OCI-LY7 (cell line): Measurements from ENCODE around the gene ACTG2. TPM values are rescaled to one million over a fixed set of nuclear protein-coding genes. Genes with fewer than 3 reads are reported as not detected.

Source experiments
- BruUV-seq: library from RNA; stranded (reverse); fragments of 400-500 nt; replicated peaks from 2 replicates; lab custom pipeline; 2021; lab: Mats Ljungman, UMichigan
- CTCF ChIA-PET: fragments of 300-600 bp; sonication (Branson Sonifier 250); formaldehyde crosslinking; loops from one replicate; lab custom pipeline; 2022; ENCODE audit warnings: antibody characterized with exemption; ENCODE audit not compliant: unreplicated experiment; lab: Charles Lee
- POLR2A ChIA-PET: fragments of 300-600 bp; sonication (Branson Sonifier 250); formaldehyde crosslinking; loops from one replicate; lab custom pipeline; 2022; ENCODE audit warnings: antibody characterized with exemption; lab: Charles Lee
- DNase-seq: peaks from one replicate; pipeline ENCODE4 v3.0.0-alpha.2; 2015; ENCODE audit warnings: low spot score
- H2AFZ ChIP-seq: fragments of 200-600 bp; sonication (generic), shearing (Covaris generic); 2 replicates; pipeline ENCODE4 v1.6.1; 2014; ENCODE audit warnings: mild to moderate bottlenecking, antibody characterized with exemption, low read length, moderate library complexity
- H3K27ac ChIP-seq: fragments of 200-600 bp; sonication (generic); 2 replicates; pipeline ENCODE4 v1.5.1; 2014; ENCODE audit warnings: mixed run types, low read depth, mild to moderate bottlenecking, moderate library complexity, low read length, inconsistent platforms; ENCODE audit not compliant: poor library complexity, severe bottlenecking
- H3K36me3 ChIP-seq: fragments of 200-600 bp; sonication (generic); 2 replicates; pipeline ENCODE4 v1.6.1; 2014; ENCODE audit warnings: mild to moderate bottlenecking, antibody characterized with exemption, low read length, moderate library complexity, mixed read lengths; ENCODE audit not compliant: insufficient read depth
- H3K4me1 ChIP-seq: fragments of 200-600 bp; sonication (generic); 2 replicates; pipeline ENCODE4 v1.5.1; 2014; ENCODE audit warnings: mild to moderate bottlenecking, low read length; ENCODE audit not compliant: insufficient read depth, poor library complexity, severe bottlenecking
- H3K4me2 ChIP-seq: fragments of 200-600 bp; sonication (generic); 2 replicates; pipeline ENCODE4 v1.6.1; 2014; ENCODE audit warnings: mild to moderate bottlenecking, low read length
- H3K4me3 ChIP-seq: fragments of 200-600 bp; sonication (generic); 2 replicates; pipeline ENCODE4 v1.5.1; 2014; ENCODE audit warnings: mild to moderate bottlenecking, low read depth, low read length; ENCODE audit not compliant: poor library complexity, severe bottlenecking
- H3K79me2 ChIP-seq: fragments of 200-600 bp; sonication (generic); 2 replicates; pipeline ENCODE4 v1.6.1; 2016; ENCODE audit warnings: low read depth, mild to moderate bottlenecking, low read length, moderate library complexity, mixed read lengths; ENCODE audit not compliant: insufficient read depth
- H3K9me2 ChIP-seq: fragments of 200-600 bp; sonication (generic); 2 replicates; pipeline ENCODE4 v1.6.1; 2016; ENCODE audit warnings: mild to moderate bottlenecking, low read length, mixed read lengths; ENCODE audit not compliant: insufficient read depth
- H3K9me3 ChIP-seq: fragments of 200-600 bp; sonication (generic); 2 replicates; pipeline ENCODE4 v1.6.1; 2014; ENCODE audit warnings: mild to moderate bottlenecking, mixed run types, low read length, mixed read lengths
- H4K20me1 ChIP-seq: fragments of 200-600 bp; sonication (generic); 2 replicates; pipeline ENCODE4 v1.6.1; 2014; ENCODE audit warnings: mild to moderate bottlenecking, antibody characterized with exemption, low read length, moderate library complexity, mixed read lengths; ENCODE audit not compliant: insufficient read depth
- CTCF ChIP-seq: fragments of 200-600 bp; sonication (generic); conservative IDR thresholded peaks from 2 replicates; pipeline ENCODE4 v1.5.1; 2014; ENCODE audit warnings: mild to moderate bottlenecking, antibody characterized with exemption, low read length, moderate library complexity, mixed read lengths
- EZH2phosphoT487 ChIP-seq: fragments of 200-600 bp; sonication (generic); IDR thresholded peaks from 2 replicates; pipeline ENCODE4 v1.6.1; 2018; ENCODE audit warnings: low read depth, borderline replicate concordance, mild to moderate bottlenecking, mixed run types, antibody characterized with exemption, low read length, moderate library complexity, mixed read lengths
- intact Hi-C: fragments of 100-400 bp; cut with micrococcal nuclease; formaldehyde crosslinking; loops from one replicate; pipeline ENCODE4 v1.10.0; 2022; ENCODE audit not compliant: unreplicated experiment
- total RNA-seq, 2 experiments: library from RNA; depleted of rRNA in 1 of 2; stranded (reverse); fragments of >200 nt in 1 of 2; shearing (Covaris generic) in 1 of 2; gene quantifications; 2 replicates each; pipeline ENCODE4 v1.2.3, GENCODE V29; 2014 to 2022

Gene ACTG2
- total RNA-seq, 2 experiments from 2014 or later = not detected

- ChIA-PET CTCF (no interaction called here), POLR2A (no interaction called here)
- intact Hi-C loops = no loop called here
- H3K79me2 ChIP-seq = peaks cover 31% of the 10 kb centered on the region; the same call in 1 of the 2 replicates
- no peak for DNase-seq
- 0 out of 2 replicates have a peak, but pooled peaks cover 7% of the 10 kb centered on the region for H4K20me1 ChIP-seq
- BruUV-seq = no TSS peak
- no peak overlapping the region for H3K4me3 ChIP-seq
- no peak overlapping the region for H3K27ac ChIP-seq
- peaks cover 93% of the 10 kb centered on the region for H3K36me3 ChIP-seq
- no peaks in the 10 kb centered on the region for H3K4me1 ChIP-seq
- no peak overlapping the region for H3K4me2 ChIP-seq
- H3K9me2 ChIP-seq = no peaks in the 10 kb centered on the region
- no peak overlapping the region for H2AFZ ChIP-seq
- no peaks in the 10 kb centered on the region for H3K9me3 ChIP-seq
- TF ChIP-seq CTCF (no peak), EZH2phosphoT487 (no peak)
These were observed 53.9 kb downstream of the ACTG2 start for GRCh38 chr2:73946666-73947065.

- no TSS peak for BruUV-seq
- 0 out of 2 replicates have a peak, but pooled peaks cover 7% of the 10 kb centered on the region for H4K20me1 ChIP-seq
- H3K4me2 ChIP-seq = no peak overlapping the region
- DNase-seq = no peak
- no peaks in the 10 kb centered on the region for H3K9me3 ChIP-seq
- H2AFZ ChIP-seq = no peak overlapping the region
- H3K4me1 ChIP-seq = no peaks in the 10 kb centered on the region
- H3K36me3 ChIP-seq = peaks cover 98% of the 10 kb centered on the region
- TF ChIP-seq CTCF (no peak), EZH2phosphoT487 (no peak)
- peaks cover 23% of the 10 kb centered on the region; the same call in 1 of the 2 replicates for H3K79me2 ChIP-seq
- no peaks in the 10 kb centered on the region for H3K9me2 ChIP-seq
- intact Hi-C loops = no loop called here
- no peak overlapping the region for H3K27ac ChIP-seq
- ChIA-PET CTCF (no interaction called here), POLR2A (no interaction called here)
- no peak overlapping the region for H3K4me3 ChIP-seq
These were observed 54.7 kb downstream of the ACTG2 start for GRCh38 chr2:73947412-73948018.

DNA sequence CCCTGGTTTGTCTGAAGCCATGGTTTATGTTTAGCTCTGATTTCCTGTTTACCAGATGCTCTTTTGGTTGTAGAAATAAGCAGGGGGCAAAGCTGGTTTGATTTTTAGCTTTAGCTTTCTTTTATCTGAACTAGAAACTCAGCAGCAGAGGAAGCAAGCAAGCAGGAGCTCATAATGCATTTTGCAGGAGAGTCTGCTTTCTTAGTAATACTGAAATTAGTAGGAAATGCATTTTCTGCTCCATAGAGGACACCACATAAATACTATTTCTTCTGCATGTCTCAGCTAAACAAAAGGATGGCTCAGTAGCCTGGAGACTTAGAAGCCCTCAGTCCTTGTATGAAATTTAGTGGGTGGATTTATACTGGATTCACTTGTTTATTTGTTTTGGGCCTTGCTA lies 57.0 kb downstream of the ACTG2 start:
- TSS peak; percentile 8 for BruUV-seq
- Histone ChIP-seq H3K4me2 (no peak overlapping the region), H3K9me2 (no peaks in the 10 kb centered on the region), H3K4me1 (no peaks in the 10 kb centered on the region), H4K20me1 (0 out of 2 replicates have a peak, but pooled peaks cover 7% of the 10 kb centered on the region), H3K79me2 (peaks cover 4% of the 10 kb centered on the region; the same call in 1 of the 2 replicates), H3K27ac (no peak overlapping the region), H3K36me3 (peaks cover 96% of the 10 kb centered on the region), H3K4me3 (no peak overlapping the region), H3K9me3 (no peaks in the 10 kb centered on the region), H2AFZ (no peak overlapping the region)
- ChIA-PET POLR2A (interaction anchor here (0.8 to 2.1 kb wide), 4 partner anchors 11 to 494 kb away, joined by 3 to 8 read pairs (median 3); no protein-coding TSS in a partner anchor), CTCF (no interaction called here)
- intact Hi-C loops = no loop called here
- TF ChIP-seq CTCF (no peak), EZH2phosphoT487 (no peak)
- DNase-seq = no peak
